Ramos (cell line): Measurements from ENCODE around the gene OR2AT4.

Source experiments
- in situ Hi-C: fragments of 300-500 bp; cut with MboI; formaldehyde crosslinking; loops from one replicate; pipeline ENCODE4 v1.14.3; 2022; ENCODE audit warnings: low sequenced_read_pairs; ENCODE audit not compliant: unreplicated experiment

The OR2AT4 gene

GRCh38 chr11:75035911-75036565 is 60.6 kb downstream of the OR2AT4 start:
- in situ Hi-C loops: no loop called here

GRCh38 chr11:75035256-75035655 is 61.4 kb downstream of the OR2AT4 start:
- in situ Hi-C loops: no loop called here

DNA sequence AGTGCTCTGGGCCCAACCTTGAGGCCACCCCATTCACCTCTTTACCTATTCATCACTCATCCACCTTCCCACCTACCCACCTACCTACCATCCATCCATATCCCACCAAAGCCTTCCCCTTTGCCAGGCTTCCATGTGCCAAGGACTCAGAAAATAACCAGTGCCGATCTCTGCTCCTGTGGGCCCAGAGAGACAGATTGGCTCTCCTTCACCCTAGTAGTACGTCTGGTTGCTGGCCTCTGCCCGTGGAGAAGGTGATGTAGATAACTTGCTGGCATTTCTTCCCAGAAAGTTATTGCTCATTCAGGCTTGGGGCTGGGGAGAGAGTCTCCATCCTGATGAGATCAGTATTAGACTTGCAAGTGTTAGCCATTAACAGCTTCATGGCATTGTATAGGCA is 62.8 kb downstream of the OR2AT4 start:
- in situ Hi-C loops: no loop called here

- in situ Hi-C loops: no loop called here
Measured at GRCh38 chr11:75032550-75032935, 64.1 kb downstream of the OR2AT4 start.

DNA sequence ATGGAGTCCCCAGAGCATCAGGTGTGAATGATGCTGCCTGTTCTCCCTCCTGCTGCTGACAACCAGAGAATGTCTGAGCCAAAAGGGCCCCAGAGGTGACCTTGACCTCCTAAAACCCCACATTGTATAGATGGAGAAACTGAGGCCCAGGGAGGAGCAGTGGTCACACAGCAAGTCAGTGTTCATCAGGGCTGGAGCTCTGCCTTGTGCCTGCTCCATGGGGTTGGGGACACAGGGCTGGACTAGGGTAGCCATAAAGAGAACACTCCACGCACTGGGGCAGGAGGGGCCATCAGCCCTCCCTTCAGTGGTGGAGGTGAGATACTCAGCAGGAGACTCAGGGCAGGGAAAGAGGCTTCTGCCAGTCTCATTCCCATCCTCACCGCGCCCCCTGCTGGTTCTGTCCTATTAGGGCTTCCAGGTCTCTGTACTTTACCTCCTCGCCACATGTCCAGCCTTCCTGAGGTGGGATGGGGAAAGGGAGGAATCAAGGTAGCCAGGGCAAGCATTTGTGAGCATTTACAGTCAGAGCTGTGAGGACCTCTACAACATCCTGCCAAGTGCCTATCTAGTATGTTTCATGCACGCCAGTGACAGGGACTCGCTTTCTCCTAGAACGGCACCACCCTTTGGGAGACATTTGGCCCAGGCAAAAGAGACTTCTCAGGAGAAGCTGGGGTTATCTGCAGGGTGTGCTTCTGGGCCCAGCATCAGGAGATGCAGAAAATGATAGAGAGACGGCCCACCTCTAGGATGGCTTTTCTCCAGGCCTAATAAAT is 64.7 kb downstream of the OR2AT4 start:
- in situ Hi-C loops: no loop called here
